Neural cell (in vitro differentiated cells): ENCODE data around the gene RAB21. TPM values are rescaled to one million over a fixed set of nuclear protein-coding genes. Genes with fewer than 3 reads are reported as not detected.

Experiments
- H2AFZ ChIP-seq: fragments of 200-600, 300-800 bp; sonication (generic), shearing (Covaris generic); 2 replicates; pipeline ENCODE4 v1.6.0; 2014; ENCODE audit warnings: low read depth, mild to moderate bottlenecking, antibody characterized with exemption, low read length, moderate library complexity
- H3F3A ChIP-seq: fragments of 200-600 bp; shearing (Covaris generic); 2 replicates; pipeline ENCODE4 v1.6.1; 2016; ENCODE audit warnings: mild to moderate bottlenecking, moderate library complexity, mixed read lengths, antibody characterized with exemption, low read length; ENCODE audit not compliant: insufficient read depth, poor library complexity, severe bottlenecking
- H3K27ac ChIP-seq: fragments of 200-600, 300-800 bp; sonication (generic), shearing (Covaris generic); 2 replicates; pipeline ENCODE4 v1.5.1; 2014; ENCODE audit warnings: mild to moderate bottlenecking, low read length, moderate library complexity
- H3K27me3 ChIP-seq: fragments of 300-800, 200-600 bp; sonication (generic), shearing (Covaris generic); 2 replicates; pipeline ENCODE4 v1.6.0; 2014; ENCODE audit warnings: mild to moderate bottlenecking, low read depth, low read length, moderate library complexity; ENCODE audit not compliant: insufficient read depth
- H3K36me3 ChIP-seq: fragments of 300-800, 200-600 bp; sonication (generic), shearing (Covaris generic); 2 replicates; pipeline ENCODE4 v1.5.1; 2014; ENCODE audit warnings: mild to moderate bottlenecking, antibody characterized with exemption, low read length, moderate library complexity; ENCODE audit not compliant: insufficient read depth
- H3K4me2 ChIP-seq: fragments of 300-800, 200-600 bp; sonication (generic), shearing (Covaris generic); 2 replicates; pipeline ENCODE4 v1.6.0; 2014; ENCODE audit warnings: mild to moderate bottlenecking, low read length
- H3K4me3 ChIP-seq: fragments of 300-800, 200-600 bp; sonication (generic), shearing (Covaris generic); 2 replicates; pipeline ENCODE4 v1.5.1; 2014; ENCODE audit warnings: mild to moderate bottlenecking, low read length, moderate library complexity
- H3K79me2 ChIP-seq: fragments of 200-600 bp; shearing (Covaris generic); replicated peaks from 2 replicates; pipeline ENCODE4 v1.6.0; 2014; ENCODE audit warnings: mild to moderate bottlenecking, low read length, moderate library complexity; ENCODE audit not compliant: insufficient read depth
- H3K9ac ChIP-seq: fragments of 300-800, 200-600 bp; sonication (generic), shearing (Covaris generic); 2 replicates; pipeline ENCODE4 v1.6.1; 2016; ENCODE audit warnings: mild to moderate bottlenecking, low read length, mixed read lengths
- H3K9me2 ChIP-seq: fragments of 200-600 bp; shearing (Covaris generic); 2 replicates; pipeline ENCODE4 v1.6.1; 2016; ENCODE audit warnings: mild to moderate bottlenecking, low read length, mixed read lengths; ENCODE audit not compliant: insufficient read depth
- H3K9me3 ChIP-seq: fragments of 200-600, 300-800 bp; sonication (generic), shearing (Covaris generic); 2 replicates; pipeline ENCODE4 v1.6.1; 2016; ENCODE audit warnings: mild to moderate bottlenecking, mixed run types, low read length, moderate library complexity, mixed read lengths
- H4K20me1 ChIP-seq: fragments of 200-600 bp; shearing (Covaris generic); 2 replicates; pipeline ENCODE4 v1.6.1; 2016; ENCODE audit warnings: mild to moderate bottlenecking, mixed run types; ENCODE audit not compliant: insufficient read depth
- CTCF ChIP-seq: fragments of 450-650 bp; IDR thresholded peaks from 2 replicates; pipeline ENCODE4 v1.5.1; 2014; ENCODE audit warnings: antibody characterized with exemption, mild to moderate bottlenecking, moderate library complexity; ENCODE audit not compliant: poor library complexity, severe bottlenecking
- EP300 ChIP-seq: fragments of 450-650 bp; conservative IDR thresholded peaks from 2 replicates; pipeline ENCODE4 v1.6.1; 2014; ENCODE audit warnings: antibody characterized with exemption, mild to moderate bottlenecking, moderate library complexity; ENCODE audit not compliant: poor library complexity, severe bottlenecking
- EZH2 ChIP-seq: fragments of 200-600, 300-800 bp; shearing (Covaris generic), sonication (generic); IDR thresholded peaks from 2 replicates; pipeline ENCODE4 v1.6.1; 2014; ENCODE audit warnings: antibody characterized with exemption, low read length, borderline replicate concordance, mild to moderate bottlenecking; ENCODE audit not compliant: insufficient read depth, poor library complexity, severe bottlenecking
- MXI1 ChIP-seq: fragments of 450-650 bp; conservative IDR thresholded peaks from 2 replicates; pipeline ENCODE4 v1.6.1; 2014; ENCODE audit warnings: antibody characterized with exemption, mild to moderate bottlenecking; ENCODE audit not compliant: poor library complexity, severe bottlenecking
- POLR2AphosphoS5 ChIP-seq: IDR thresholded peaks from 2 replicates; pipeline ENCODE4 v1.6.1; 2012
- RAD21 ChIP-seq: fragments of 450-650 bp; conservative IDR thresholded peaks from 2 replicates; pipeline ENCODE4 v1.6.1; 2014; ENCODE audit warnings: antibody characterized with exemption, mild to moderate bottlenecking, moderate library complexity
- REST ChIP-seq: IDR thresholded peaks from 2 replicates; pipeline ENCODE4 v1.6.1; 2012; ENCODE audit warnings: borderline replicate concordance
- SMC3 ChIP-seq: fragments of 450-650 bp; conservative IDR thresholded peaks from 2 replicates; pipeline ENCODE4 v1.6.1; 2014; ENCODE audit warnings: antibody characterized with exemption, mild to moderate bottlenecking, moderate library complexity; ENCODE audit not compliant: poor library complexity
- TAF1 ChIP-seq: IDR thresholded peaks from 2 replicates; pipeline ENCODE4 v1.6.1; 2012; ENCODE audit warnings: low read depth
- polyA plus RNA-seq: library from polyadenylated mRNA; depleted of rRNA; stranded (reverse); fragments of >200 nt; gene quantifications from 2 replicates; pipeline ENCODE4 v1.2.3, GENCODE V29; 2014

The RAB21 gene
- polyA plus RNA-seq, 1 donor from 2014 or later: 26.3 TPM

GRCh38 chr12:71838231-71838630 lies 83.6 kb downstream of the RAB21 start:
- H2AFZ ChIP-seq: no peak overlapping the region
- H3K9me2 ChIP-seq: no peaks in the 10 kb centered on the region
- no peak overlapping the region for H3K4me3 ChIP-seq
- H4K20me1 ChIP-seq: no peaks in the 10 kb centered on the region
- no peak overlapping the region for H3K9ac ChIP-seq
- no peaks in the 10 kb centered on the region for H3K36me3 ChIP-seq
- no peak overlapping the region for H3K27ac ChIP-seq
- H3K79me2 ChIP-seq: peaks cover 27% of the 10 kb centered on the region
- H3F3A ChIP-seq: no peaks in the 10 kb centered on the region
- no peaks in the 10 kb centered on the region for H3K27me3 ChIP-seq
- no peak overlapping the region for H3K4me2 ChIP-seq
- TF ChIP-seq EP300 (no peak), POLR2AphosphoS5 (no peak), CTCF (no peak), MXI1 (no peak), EZH2 (no peak), SMC3 (no peak), RAD21 (no peak), REST (no peak), TAF1 (no peak)
- H3K9me3 ChIP-seq: no peaks in the 10 kb centered on the region

GRCh38 chr12:71838676-71839075 lies 84.0 kb downstream of the RAB21 start:
- Histone ChIP-seq H3F3A (no peaks in the 10 kb centered on the region), H3K4me3 (no peak overlapping the region), H3K9me2 (no peaks in the 10 kb centered on the region), H3K27ac (no peak overlapping the region), H4K20me1 (no peaks in the 10 kb centered on the region), H3K79me2 (peaks cover 30% of the 10 kb centered on the region), H2AFZ (no peak overlapping the region), H3K27me3 (no peaks in the 10 kb centered on the region), H3K36me3 (no peaks in the 10 kb centered on the region), H3K9ac (no peak overlapping the region), H3K4me2 (no peak overlapping the region), H3K9me3 (no peaks in the 10 kb centered on the region)
- TF ChIP-seq CTCF (no peak), POLR2AphosphoS5 (no peak), EP300 (no peak), MXI1 (no peak), SMC3 (no peak), EZH2 (no peak), RAD21 (no peak), TAF1 (no peak), REST (no peak)
